ENCODE results near the gene RALY. TPM values are rescaled to one million over a fixed set of nuclear protein-coding genes. Genes with fewer than 3 reads are reported as not detected.

RALY gene
- total and polyA plus RNA-seq, 2 donors (not counting 3 experiments of a cell fraction or from before 2014, with no cell fraction given) = 142 to 146 TPM

DNA sequence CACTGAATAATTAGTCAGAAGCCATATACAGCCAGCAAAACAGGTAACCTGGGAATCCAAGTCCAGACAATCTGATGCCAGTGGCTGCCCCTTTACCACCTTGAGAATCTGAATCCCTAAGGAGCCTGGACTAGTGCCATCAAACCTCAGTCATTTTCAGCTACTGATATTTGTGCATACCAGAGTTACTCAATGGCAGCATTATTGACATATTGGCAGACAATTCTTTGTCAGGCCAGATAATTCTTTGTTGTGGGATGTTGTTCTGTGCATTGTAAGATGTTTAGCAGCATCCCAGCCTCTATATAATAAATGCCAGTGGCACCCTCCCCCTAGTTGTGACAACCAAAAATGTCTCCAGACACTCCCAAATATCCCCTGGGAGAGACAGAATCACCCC is 121.5 kb downstream of the RALY start:
- Histone ChIP-seq H3K79me2 (ENCODE audit: control insufficient read depth, insufficient read depth, low read length) (peaks cover 18% of the 10 kb centered on the region), H3K27ac (ENCODE audit: insufficient read depth, low read depth, low read length) (no peak overlapping the region), H2AFZ (ENCODE audit: low read depth, low read length) (no peak overlapping the region), H3K9me1 (replicated peaks; ENCODE audit: control insufficient read depth, extremely low read depth, insufficient read depth, low read length) (no peaks in the 10 kb centered on the region), H3K27me3 (ENCODE audit: control insufficient read depth in 2 of 2, insufficient read depth in 2 of 2, low read length in 2 of 2) (peaks cover 0 to 7% of the 10 kb centered on the region in 2 experiments), H3K9ac (replicated peaks; ENCODE audit: extremely low read depth, insufficient read depth, low read length) (no peak overlapping the region), H3K36me3 (ENCODE audit: control insufficient read depth in 2 of 2, extremely low read depth in 1 of 2, insufficient read depth in 2 of 2, low read length in 2 of 2) (no peaks in the 10 kb centered on the region), H3K4me3 (replicated peaks in 1 of 3; ENCODE audit: insufficient read depth in 1 of 3, low read depth in 1 of 3, low read length in 3 of 3) (no peak overlapping the region), H4K20me1 (replicated peaks; ENCODE audit: control insufficient read depth, extremely low read depth, insufficient read depth, low read length) (peaks cover 4% of the 10 kb centered on the region), H3K9me3 (replicated peaks; ENCODE audit: control insufficient read depth, insufficient read depth, low read length) (no peaks in the 10 kb centered on the region), H3K4me2 (ENCODE audit: insufficient read depth, low read length) (no peak overlapping the region), H3K4me1 (ENCODE audit: control insufficient read depth, extremely low read depth, insufficient read depth, low read length) (peaks cover 3% of the 10 kb centered on the region)
- DNase-seq (ENCODE audit: low read depth, low spot score) = no peak
- dilution Hi-C loops (cut with MboI; ENCODE audit: extremely low pct_ligation_motif_present, low sequenced_read_pairs) (no loop called here), intact Hi-C loops (cut with micrococcal nuclease) (no loop called here)
- TF ChIP-seq EZH2 (IDR thresholded peaks at IDR 0.05; ENCODE audit: borderline replicate concordance, low read depth, low read length, severe bottlenecking) (no peak), MAX (IDR thresholded peaks at IDR 0.05; ENCODE audit: insufficient read depth, insufficient read length) (no peak), FOS (IDR thresholded peaks at IDR 0.05; ENCODE audit: borderline replicate concordance, insufficient read depth, low read length) (no peak), CTCF (IDR thresholded peaks at IDR 0.05; ENCODE audit: extremely low read depth in 1 of 2, insufficient read depth in 1 of 2, low read depth in 1 of 2, low read length in 2 of 2) (no peak), POLR2A (IDR thresholded peaks at IDR 0.05; ENCODE audit: low read depth, low read length) (no peak)
- ChIA-PET POLR2A (no interaction called here), CTCF (no interaction called here)
- no TSS peak for BruUV-seq (replicated peaks)
- no peak for FAIRE-seq

GRCh38 chr20:34120213-34120612 is 126.5 kb downstream of the RALY start:
- no peak overlapping the region for H3K4me2 ChIP-seq (ENCODE audit: insufficient read depth, low read length)
- H3K4me1 ChIP-seq (ENCODE audit: control insufficient read depth, extremely low read depth, insufficient read depth, low read length) = peaks cover 10% of the 10 kb centered on the region
- H2AFZ ChIP-seq (ENCODE audit: low read depth, low read length) = no peak overlapping the region
- TF ChIP-seq CTCF (IDR thresholded peaks at IDR 0.05; ENCODE audit: extremely low read depth in 1 of 2, insufficient read depth in 1 of 2, low read depth in 1 of 2, low read length in 2 of 2) (no peak), POLR2AphosphoS5 (IDR thresholded peaks at IDR 0.05; ENCODE audit: insufficient read depth, low read depth, low read length) (no peak), GATA2 (IDR thresholded peaks at IDR 0.05; ENCODE audit: insufficient read depth, insufficient read length, low read depth, low read length) (no peak), MYC (IDR thresholded peaks at IDR 0.05; ENCODE audit: low read depth, low read length) (no peak), JUN (IDR thresholded peaks at IDR 0.05; ENCODE audit: borderline replicate concordance, insufficient read depth, insufficient read length, low read depth) (no peak), EZH2 (IDR thresholded peaks at IDR 0.05; ENCODE audit: borderline replicate concordance, low read depth, low read length, severe bottlenecking) (no peak), MAX (IDR thresholded peaks at IDR 0.05; ENCODE audit: insufficient read depth, insufficient read length) (no peak), FOS (IDR thresholded peaks at IDR 0.05; ENCODE audit: borderline replicate concordance, insufficient read depth, low read length) (no peak), POLR2A (IDR thresholded peaks at IDR 0.05; ENCODE audit: low read depth, low read length) (no peak)
- H3K27me3 ChIP-seq (ENCODE audit: control insufficient read depth in 2 of 2, insufficient read depth in 2 of 2, low read length in 2 of 2) = peaks cover 0 to 7% of the 10 kb centered on the region in 2 experiments
- H3K9ac ChIP-seq (replicated peaks; ENCODE audit: extremely low read depth, insufficient read depth, low read length) = no peak overlapping the region
- no peaks in the 10 kb centered on the region for H3K9me1 ChIP-seq (replicated peaks; ENCODE audit: control insufficient read depth, extremely low read depth, insufficient read depth, low read length)
- FAIRE-seq = no peak
- no TSS peak for BruUV-seq (replicated peaks)
- H4K20me1 ChIP-seq (replicated peaks; ENCODE audit: control insufficient read depth, extremely low read depth, insufficient read depth, low read length) = no peaks in the 10 kb centered on the region
- no peaks in the 10 kb centered on the region for H3K9me3 ChIP-seq (replicated peaks; ENCODE audit: control insufficient read depth, insufficient read depth, low read length)
- no peak overlapping the region for H3K4me3 ChIP-seq (replicated peaks in 1 of 3; ENCODE audit: insufficient read depth in 1 of 3, low read depth in 1 of 3, low read length in 3 of 3)
- DNase-seq (ENCODE audit: low read depth, low spot score) = no peak
- ChIA-PET POLR2A (no interaction called here), CTCF (no interaction called here)
- H3K79me2 ChIP-seq (ENCODE audit: control insufficient read depth, insufficient read depth, low read length) = no peaks in the 10 kb centered on the region
- dilution Hi-C loops (cut with MboI; ENCODE audit: extremely low pct_ligation_motif_present, low sequenced_read_pairs) (no loop called here), intact Hi-C loops (cut with micrococcal nuclease) (no loop called here)
- no peak overlapping the region for H3K27ac ChIP-seq (ENCODE audit: insufficient read depth, low read depth, low read length)
- no peaks in the 10 kb centered on the region for H3K36me3 ChIP-seq (ENCODE audit: control insufficient read depth in 2 of 2, extremely low read depth in 1 of 2, insufficient read depth in 2 of 2, low read length in 2 of 2)

Data from endothelial cell of umbilical vein (primary cell).